NCI-H748 treated with DMSO at 0.1 percent for 48 hours (cell line): Measurements from ENCODE around the gene KLF11.
"Not testable (repeated sequence)": the region's sequence is repeated elsewhere in the genome, so short reads cannot be mapped to it uniquely, and the experiment has no call there.

Source experiments
- DNase-seq: peaks from one replicate; lab custom pipeline; 2025; lab: John Stamatoyannopoulos, UW

Gene KLF11

DNA sequence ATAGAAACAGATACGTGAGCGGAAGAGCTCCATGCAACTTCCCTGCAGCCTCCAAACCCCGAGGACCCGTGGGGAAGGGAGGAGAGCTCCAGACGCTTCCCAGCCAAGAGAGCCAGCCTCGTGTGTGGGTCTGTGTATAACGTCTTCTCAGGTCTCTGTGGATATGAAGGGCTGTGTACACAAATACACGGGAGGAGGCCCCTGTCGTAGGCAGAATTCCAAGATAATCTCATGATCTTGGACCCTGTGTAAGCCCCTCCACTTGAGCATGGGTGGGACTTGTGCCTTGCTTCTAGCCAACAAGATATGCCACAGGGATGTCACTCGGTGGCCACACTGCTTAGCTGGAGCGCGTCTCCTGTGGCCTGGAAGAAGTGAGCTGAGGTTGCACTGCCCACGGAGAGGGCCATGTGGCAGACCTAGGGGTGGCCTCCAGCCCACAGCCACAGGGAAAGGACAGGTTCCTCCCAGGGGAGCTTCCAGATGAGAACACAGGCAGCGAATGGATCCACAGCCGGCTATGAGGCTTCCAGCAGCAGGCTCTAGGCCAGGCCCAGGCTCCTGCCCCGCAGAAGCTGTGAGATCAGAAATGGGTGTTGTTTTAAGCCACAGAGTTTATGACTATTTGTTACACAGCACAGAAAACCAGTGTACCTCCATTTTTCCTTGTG, 15.6 kb upstream of the KLF11 start:
- no peak for DNase-seq

DNA sequence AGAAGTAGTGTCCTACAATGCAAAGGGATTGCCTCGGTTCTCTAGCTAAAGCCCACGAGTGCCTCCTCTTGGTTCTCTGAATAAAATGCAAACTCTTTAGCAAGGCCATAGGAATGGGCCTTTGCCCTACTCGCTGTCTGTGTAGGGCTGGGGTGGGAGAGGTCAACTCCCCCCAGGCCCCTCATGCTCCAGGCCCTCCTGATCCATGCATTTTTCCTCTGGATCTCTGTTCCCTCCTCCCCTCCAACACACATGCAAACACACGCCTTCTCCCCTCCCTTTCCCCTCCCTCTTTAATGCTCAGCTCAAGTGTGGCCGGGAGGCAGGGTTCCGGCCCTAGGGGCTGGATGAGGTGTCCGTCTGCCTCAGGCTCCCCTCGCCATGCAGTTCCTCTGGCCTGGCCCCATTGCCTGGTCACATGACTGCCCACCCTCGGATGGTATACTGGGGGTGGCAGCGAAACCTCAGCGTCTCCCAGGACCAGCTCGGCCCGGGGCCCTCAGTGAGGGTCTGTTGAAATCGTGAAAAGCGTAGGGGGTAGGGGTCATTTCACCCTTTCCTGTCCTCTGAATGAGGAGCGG, 14.9 kb upstream of the KLF11 start:
- no peak for DNase-seq

DNA sequence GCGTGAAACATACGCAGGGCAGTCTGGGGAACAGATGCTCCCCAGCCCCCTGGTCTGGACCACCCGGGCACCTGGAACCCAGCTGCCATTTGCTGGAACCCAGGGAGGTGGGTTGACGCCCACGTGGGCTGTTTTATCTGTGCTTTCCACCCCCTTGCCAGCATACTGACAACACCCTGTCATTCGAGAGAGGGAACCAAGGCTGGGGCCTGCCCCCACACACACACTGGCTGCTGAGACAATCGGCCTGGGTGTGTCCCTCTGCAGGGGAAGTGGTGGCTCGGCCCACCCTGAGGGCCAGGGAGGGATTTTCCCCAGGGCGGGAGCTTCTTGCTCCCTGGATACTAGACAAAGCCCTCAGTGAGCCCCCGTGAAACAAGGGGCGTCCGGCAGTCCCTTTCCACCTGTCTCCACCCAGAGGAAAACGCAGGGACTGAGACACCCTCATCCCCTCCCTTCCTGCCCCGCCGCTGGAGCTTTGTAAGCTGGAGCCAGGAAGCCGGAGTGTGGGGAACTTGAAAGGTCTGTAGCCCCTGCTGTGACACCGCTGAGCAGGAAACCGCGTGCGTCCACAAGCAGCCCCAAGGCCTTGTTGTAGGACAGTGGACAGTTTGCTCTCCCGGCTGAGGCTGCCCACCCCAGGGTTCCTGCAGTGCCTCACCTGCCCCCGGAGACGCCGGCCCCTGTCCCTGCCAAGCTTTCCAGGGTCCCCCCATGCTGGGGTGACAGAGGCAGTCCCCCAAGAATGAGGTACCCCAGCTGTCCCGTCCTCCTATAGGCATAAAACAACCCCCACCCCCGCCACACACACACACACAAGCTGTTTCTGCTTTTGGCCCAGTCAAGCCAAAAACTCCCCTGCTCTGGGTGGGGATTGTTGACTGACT, 14.1 kb upstream of the KLF11 start:
- DNase-seq: no peak

DNA sequence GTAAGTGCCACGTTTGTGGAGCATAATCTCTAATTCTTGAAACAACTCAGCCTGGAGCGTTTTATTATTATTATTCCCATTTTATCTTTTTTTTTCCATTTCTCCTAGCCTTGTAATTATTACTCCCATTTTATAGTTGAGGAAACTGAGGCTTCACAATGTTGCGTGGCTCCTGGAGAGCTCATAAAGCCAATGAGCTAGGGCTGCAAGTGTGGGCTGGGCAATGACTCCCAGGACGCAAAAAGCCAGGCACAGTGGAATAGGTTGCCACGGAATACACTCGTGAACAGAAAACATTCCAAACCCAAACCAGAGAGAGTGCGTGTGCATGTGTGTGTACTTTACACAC, 13.5 kb upstream of the KLF11 start:
- no peak for DNase-seq

DNA sequence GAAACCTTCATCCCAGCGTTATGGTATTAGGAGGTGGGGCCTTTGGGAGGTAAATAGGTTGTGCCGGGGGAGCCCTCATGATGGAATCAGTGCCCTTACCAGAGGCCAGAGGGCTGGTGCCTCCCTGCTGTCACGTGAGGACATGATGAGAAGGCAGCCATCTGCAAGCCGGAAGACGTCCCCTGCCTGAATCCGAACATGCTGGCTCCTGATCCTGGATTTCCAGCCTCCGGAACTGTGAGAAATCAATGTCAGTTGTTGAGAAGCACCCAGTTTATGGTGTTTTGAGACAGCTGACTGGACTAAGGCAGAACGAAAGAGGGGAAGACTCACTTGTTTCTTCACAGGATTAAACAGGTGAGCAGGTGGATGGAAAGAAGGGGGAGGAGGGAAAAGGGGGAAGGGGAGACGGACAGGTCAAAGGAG, 13.0 kb upstream of the KLF11 start:
- DNase-seq: no peak

DNA sequence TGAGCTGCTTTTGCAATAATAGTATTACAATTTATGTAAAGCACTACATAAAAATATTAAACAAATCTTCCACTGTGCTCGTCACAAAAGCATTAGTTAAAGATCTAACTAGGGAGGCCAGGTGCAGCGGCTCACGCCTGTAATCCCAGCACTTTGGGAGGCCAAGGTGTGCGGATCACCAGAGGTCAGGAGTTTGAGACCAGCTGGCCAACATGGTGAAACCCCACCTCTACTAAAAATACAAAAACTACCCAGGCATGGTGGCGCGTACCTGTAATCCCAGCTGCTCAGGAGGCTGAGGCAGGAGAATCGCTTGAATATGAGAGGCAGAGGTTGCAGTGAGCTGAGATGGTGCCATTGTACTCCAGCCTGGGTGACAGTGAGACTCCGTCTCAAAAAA, 12.6 kb upstream of the KLF11 start:
- DNase-seq: not testable (repeated sequence)

DNA sequence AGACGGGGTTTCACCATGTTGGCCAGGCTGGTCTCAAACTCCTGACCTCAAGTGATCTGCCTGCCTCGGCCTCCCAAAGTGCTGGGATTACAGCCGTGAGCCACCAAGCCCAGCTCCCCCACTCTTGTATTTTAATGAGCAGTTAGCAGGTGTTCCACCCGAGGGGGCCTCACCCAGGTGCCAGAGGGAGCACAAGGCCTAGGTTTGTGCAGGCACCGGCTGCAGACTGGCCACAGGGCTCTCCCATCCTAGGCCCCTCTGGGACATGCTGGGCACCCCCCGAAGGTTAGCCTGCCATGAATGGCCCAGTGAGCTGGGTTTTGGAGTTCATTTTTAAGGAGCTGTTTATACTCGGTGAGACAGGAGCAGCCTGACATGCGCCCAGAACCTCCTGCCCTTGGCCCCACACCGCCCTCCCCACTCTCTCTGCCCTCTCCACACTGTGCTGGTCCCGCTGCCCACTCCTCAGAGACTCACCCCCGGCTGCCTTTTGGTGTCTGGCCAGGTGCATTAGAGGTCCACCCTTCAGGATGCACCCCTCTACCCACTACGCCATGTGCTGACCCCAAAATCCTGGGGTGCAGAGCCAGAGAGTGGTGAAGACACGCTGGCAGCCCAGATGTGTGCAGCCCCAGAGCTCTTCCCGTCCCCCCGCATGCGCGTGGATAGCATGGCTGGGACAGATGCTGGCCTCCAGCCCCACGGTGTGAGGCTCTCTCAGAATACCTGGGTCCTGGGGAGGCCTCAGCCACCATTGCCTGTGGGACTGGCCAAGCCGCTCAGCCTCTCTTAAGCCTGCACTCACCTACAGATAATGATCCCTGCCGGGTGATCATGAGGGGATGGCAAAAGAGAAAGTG, 11.2 kb upstream of the KLF11 start:
- DNase-seq: no peak

DNA sequence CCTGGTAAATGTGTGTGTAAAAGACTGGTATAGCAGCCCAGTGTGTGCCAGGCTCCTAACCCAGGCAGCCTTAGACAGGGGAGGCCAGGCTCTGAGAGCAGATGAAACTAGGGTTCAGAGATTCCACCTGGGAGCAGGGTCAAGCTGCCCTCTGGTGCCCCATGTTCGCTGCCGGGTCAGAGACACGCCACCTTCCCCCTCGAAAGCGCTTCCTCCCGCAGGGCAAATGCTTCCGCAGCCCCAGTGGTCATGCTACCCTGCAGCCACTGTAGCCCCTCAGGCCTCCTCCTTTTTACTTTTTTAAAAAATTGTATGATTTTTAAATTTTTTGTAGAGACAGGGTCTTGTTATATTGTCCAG, 10.6 kb upstream of the KLF11 start:
- no peak for DNase-seq

DNA sequence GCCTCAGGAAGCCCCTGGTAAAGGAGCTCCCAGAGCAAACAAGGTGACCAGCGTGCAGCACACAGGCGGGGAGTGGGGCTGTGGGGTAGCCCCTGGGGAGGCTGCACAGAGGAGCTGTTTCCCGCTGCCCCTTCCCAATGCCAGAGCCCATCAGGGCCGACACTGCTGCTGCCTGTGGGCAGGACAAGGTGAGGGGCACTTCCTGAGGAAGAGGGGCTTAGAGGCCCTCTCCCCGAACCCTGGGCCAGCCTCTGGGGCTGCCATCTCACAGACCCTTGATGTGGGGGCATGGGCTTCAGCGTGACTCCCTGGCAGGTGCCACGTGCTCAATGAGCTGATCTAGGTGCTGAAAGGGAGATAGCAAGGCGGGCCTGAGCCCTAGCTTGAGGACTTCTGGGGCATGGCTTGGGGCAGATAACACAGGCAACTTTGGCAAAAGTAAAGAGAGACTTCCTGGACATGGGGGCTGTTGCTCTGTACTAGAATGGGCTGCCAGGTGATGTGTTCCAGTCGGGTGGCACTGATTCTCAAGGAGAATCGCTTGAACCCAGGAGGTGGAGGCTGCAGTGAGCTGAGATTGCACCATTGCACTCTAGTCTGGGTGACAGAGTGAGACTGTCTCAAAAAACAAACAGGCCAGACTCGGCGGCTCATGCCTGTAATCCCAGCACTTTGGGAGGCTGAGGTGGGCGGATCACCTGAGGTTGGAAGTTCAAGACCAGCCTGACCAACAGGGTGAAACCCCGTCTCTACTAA, 9.9 kb upstream of the KLF11 start:
- no peak for DNase-seq

DNA sequence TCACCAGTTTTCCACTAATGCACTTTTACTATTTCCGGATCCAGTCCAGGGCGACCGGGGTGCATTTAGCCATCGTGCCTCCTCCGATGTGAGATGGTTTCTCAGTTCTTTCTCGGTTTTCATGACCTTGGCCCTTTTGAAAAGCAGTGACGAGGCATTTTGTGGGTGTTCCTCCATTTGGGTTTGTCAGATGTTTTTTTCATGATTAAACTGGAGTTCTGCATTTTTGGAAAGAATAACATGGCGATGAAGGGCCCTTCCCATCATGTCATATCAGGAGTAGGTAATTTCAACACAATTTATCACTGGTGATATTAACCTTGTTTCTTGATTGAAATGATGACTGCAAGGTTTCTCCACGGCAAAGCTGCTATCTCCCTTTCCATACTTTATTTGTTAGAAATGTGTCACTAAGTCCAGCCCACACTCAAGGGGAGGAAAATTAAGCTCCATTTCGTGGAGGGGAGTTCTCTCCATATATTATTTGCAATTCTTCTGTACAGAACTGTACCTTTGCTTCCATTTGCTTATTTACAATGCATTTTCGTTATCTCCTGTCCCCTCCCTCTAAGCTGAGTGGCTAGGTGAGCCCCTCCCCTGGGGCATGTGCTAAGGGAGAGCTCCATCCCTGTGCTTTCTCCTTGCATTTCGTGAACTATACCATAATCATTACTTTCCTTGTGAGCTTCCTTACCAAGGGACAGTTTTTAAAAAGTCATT, 8.9 kb upstream of the KLF11 start:
- no peak for DNase-seq

DNA sequence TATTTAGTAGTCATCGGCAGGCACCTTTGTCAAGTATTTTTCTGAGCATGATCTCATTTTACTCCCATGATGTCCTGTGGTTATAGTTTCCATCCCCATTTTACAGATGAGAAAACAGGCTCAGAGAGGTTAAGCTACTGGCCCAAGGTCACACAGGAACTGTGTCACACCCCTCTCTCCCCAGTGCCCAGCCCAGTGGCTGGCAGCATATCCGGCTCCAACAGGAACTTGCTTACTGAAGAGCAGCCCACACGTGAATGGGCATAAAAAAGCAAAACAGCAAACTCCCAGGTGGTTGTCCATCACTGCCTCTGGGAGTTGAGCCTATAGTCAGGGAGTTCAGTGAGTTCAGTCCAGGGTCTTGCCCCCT, 8.3 kb upstream of the KLF11 start:
- DNase-seq: no peak

DNA sequence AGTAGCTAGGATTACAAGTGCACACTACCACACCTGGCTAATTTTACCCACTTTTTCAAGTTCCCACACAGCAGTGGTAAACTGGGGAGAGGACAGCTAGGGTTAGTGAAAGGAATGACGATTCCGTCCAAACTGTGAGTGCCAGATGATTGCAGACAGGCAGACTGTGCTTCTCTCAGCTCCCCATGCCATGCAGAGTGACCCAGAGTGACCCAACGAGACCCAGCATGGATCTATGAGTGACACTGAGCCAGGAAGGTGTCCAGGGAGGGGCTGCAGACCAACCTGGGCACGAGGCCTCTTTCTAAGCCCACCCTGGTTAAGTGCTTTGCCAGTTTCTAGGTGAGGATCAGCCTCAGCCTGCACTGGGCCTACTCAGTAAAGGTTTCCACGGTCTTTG, 7.7 kb upstream of the KLF11 start:
- DNase-seq: no peak

DNA sequence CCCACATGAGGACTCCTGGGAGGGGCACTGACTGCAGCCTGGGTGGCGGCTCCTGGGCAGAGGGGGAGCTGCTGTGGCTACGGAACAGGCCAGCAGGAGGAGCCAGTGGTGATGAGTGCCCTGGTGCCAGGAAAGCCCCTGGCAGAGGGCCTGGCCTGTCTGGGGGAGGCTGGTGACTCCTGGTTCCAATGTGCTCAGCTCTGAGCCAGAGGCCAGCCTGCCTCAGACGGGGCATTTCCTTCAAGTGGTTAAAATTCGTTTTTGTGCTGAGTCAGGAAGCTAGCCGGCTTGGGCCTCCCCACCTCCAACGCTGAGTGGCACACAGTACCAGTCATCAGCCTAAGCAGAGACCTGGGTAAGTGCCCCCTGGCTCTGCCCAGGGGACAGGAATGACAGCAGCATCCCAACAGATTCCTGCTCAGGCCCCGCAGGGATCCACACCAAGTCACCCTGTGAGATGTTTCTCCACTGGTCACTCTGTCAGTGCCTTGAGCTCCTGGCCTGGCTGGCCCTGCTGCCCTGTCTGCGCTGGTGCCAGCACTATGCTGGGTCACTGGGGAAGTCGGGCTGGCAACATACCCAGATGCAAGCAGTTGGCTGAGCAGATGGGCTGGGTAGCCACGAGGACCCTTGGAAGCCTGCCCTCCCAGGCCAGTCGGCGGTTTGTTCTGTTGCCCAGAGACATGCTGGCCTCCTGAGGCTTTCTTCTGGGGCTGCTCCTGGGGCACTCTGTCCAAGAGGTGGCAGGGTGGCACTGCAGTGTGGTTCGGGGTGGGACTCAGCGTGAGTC, 7.1 kb upstream of the KLF11 start:
- no peak for DNase-seq

DNA sequence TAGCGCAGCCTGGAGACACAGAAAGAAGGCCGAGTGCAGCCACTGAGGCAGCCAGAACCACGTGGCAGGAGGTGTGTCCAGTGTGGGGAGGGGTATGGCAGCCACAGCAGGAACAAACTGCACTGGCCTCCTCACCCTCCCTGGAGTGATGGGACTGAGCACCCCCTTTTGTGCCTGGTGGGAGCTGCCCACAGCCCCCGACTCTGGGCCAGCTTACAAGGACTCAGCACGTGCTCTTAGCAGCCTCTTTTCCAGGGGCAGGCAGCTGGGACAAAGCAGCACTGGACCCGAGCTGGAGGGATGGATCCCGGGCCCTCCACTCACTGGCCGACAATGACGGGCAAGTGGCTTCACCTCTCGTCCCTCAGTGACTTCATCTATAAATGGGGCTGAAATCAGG, 5.2 kb upstream of the KLF11 start:
- DNase-seq: no peak

DNA sequence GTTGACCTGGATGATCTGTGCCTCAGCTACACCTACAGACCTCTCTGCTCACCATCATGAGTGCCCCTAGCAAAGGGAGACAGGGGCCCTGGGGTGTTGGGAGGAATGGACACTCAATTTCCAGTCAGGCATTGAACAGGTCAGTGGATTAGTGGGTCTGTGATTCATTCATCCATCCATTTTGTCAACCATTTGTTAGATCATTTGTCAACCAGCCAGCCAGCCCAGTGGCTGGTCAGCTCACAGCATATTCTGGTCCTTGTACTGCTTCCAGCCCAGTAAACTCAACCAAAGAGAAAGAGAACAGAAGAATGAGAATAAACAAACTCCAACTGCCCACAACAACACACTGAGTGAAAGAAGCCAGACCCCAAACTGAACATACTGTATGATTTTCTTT, 4.6 kb upstream of the KLF11 start:
- DNase-seq: no peak

DNA sequence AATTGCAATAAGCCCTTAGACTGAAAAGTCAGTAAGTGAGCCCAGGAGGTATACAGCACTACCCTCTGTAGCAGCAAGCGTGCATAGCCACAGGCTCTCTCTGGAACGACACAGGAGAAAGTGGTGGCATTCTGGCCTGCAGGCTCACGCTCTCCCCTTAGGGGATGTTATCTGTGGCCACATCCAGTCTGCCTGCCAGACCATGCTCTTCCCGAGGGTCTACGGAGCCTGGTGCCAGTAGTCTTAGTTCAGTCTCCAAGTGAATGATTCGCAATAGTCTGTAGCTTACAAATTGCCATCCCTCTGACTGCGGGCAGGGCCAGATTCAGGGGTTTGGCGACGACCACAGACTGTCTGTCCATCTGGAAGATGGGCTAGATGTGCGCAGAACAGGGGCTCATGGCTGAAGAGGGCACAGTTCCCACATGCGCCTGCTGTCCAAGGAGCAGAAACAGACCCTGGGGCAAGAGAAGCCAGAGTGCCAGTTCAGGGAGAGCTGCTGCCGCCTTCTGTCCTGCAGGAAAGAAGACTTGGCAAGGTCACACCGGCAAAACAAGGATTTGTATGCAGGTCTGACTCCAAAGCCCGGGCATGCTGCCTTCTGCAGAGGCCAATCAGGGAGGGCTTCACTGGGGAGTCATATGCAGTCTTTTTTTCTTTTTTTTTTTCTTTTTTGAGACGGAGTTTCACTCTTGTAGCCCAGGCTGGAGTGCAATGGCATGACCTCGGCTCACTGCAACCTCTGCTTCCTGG, 3.5 kb upstream of the KLF11 start:
- no peak for DNase-seq

DNA sequence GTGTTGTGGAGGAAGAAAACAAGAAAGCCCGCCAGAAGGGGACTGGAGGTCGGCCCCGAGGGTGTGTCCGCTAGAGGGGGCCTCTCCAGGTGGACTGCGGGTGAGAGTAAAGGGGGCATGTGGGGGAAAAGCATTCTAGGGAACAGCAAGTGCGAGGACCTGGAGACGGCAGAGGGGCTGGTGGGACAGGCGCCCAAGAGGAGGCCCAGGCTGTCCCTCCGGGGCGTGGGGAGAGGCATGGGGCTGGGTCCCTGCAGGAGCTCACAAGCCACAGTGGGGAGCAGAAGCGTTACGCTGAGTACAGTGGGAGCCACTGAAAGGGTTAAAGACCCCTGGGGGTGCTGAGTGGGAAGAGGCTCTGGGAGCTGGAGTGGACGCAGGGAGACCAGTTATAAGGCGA, 1.6 kb upstream of the KLF11 start:
- no peak for DNase-seq

DNA sequence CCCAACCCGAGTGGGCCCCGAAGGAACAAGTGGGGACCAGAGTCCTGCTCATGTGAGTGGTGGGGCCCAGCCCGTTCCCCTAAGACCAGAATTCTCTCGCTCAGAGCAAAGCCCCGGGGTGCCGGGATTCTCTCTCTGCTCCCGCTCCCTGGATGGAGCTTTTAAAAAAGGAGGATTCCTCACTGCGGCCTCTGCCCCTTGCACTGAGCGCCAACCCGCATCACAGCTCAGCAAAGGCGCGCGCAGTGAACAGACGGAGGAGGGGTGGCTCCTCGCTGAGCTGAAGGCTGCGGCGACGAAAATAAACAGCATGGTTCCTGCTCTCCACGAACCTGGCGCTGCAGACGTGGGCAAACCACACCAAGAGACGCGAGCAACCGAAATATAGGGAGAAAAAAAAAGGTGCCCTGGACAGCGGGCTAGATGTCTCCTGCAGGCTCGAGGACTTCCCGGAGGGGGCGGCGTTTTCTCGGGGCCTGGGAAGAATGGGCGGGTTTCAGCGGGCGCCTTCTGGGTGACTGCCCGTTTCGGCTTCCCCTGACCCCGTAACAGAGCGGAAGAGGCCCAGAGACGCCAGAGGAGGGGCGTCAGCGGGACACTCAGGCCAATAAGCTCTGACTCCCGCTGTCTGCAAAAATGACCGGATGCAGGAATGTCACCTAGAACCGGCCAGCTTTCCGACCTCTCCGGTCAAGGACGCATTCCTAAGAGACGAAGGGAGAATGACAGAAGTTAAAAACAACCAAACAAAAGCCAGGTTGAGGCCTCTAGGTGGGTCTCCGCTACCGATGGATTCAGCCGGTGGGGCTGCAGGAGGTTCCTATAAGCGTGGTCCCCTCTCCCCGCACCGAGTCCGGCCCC, 819 bp upstream of the KLF11 start:
- peak; percentile 60 for DNase-seq
